Neural cell (in vitro differentiated cells): Measurements from ENCODE around the gene NPHP4. TPM values are rescaled to one million over a fixed set of nuclear protein-coding genes. Genes with fewer than 3 reads are reported as not detected.
"Not testable (repeated sequence)": the region's sequence is repeated elsewhere in the genome, so short reads cannot be mapped to it uniquely, and the experiment has no call there.

Experiments used
- H2AFZ ChIP-seq: fragments of 200-600, 300-800 bp; sonication (generic), shearing (Covaris generic); 2 replicates; pipeline ENCODE4 v1.6.0; 2014; ENCODE audit warnings: low read depth, mild to moderate bottlenecking, antibody characterized with exemption, low read length, moderate library complexity
- H3F3A ChIP-seq: fragments of 200-600 bp; shearing (Covaris generic); 2 replicates; pipeline ENCODE4 v1.6.1; 2016; ENCODE audit warnings: mild to moderate bottlenecking, moderate library complexity, mixed read lengths, antibody characterized with exemption, low read length; ENCODE audit not compliant: insufficient read depth, poor library complexity, severe bottlenecking
- H3K27ac ChIP-seq: fragments of 200-600, 300-800 bp; sonication (generic), shearing (Covaris generic); 2 replicates; pipeline ENCODE4 v1.5.1; 2014; ENCODE audit warnings: mild to moderate bottlenecking, low read length, moderate library complexity
- H3K27me3 ChIP-seq: fragments of 300-800, 200-600 bp; sonication (generic), shearing (Covaris generic); 2 replicates; pipeline ENCODE4 v1.6.0; 2014; ENCODE audit warnings: mild to moderate bottlenecking, low read depth, low read length, moderate library complexity; ENCODE audit not compliant: insufficient read depth
- H3K36me3 ChIP-seq: fragments of 300-800, 200-600 bp; sonication (generic), shearing (Covaris generic); 2 replicates; pipeline ENCODE4 v1.5.1; 2014; ENCODE audit warnings: mild to moderate bottlenecking, antibody characterized with exemption, low read length, moderate library complexity; ENCODE audit not compliant: insufficient read depth
- H3K4me2 ChIP-seq: fragments of 300-800, 200-600 bp; sonication (generic), shearing (Covaris generic); 2 replicates; pipeline ENCODE4 v1.6.0; 2014; ENCODE audit warnings: mild to moderate bottlenecking, low read length
- H3K4me3 ChIP-seq: fragments of 300-800, 200-600 bp; sonication (generic), shearing (Covaris generic); 2 replicates; pipeline ENCODE4 v1.5.1; 2014; ENCODE audit warnings: mild to moderate bottlenecking, low read length, moderate library complexity
- H3K79me2 ChIP-seq: fragments of 200-600 bp; shearing (Covaris generic); replicated peaks from 2 replicates; pipeline ENCODE4 v1.6.0; 2014; ENCODE audit warnings: mild to moderate bottlenecking, low read length, moderate library complexity; ENCODE audit not compliant: insufficient read depth
- H3K9ac ChIP-seq: fragments of 300-800, 200-600 bp; sonication (generic), shearing (Covaris generic); 2 replicates; pipeline ENCODE4 v1.6.1; 2016; ENCODE audit warnings: mild to moderate bottlenecking, low read length, mixed read lengths
- H3K9me2 ChIP-seq: fragments of 200-600 bp; shearing (Covaris generic); 2 replicates; pipeline ENCODE4 v1.6.1; 2016; ENCODE audit warnings: mild to moderate bottlenecking, low read length, mixed read lengths; ENCODE audit not compliant: insufficient read depth
- H3K9me3 ChIP-seq: fragments of 200-600, 300-800 bp; sonication (generic), shearing (Covaris generic); 2 replicates; pipeline ENCODE4 v1.6.1; 2016; ENCODE audit warnings: mild to moderate bottlenecking, mixed run types, low read length, moderate library complexity, mixed read lengths
- H4K20me1 ChIP-seq: fragments of 200-600 bp; shearing (Covaris generic); 2 replicates; pipeline ENCODE4 v1.6.1; 2016; ENCODE audit warnings: mild to moderate bottlenecking, mixed run types; ENCODE audit not compliant: insufficient read depth
- EZH2 ChIP-seq: fragments of 200-600, 300-800 bp; shearing (Covaris generic), sonication (generic); IDR thresholded peaks from 2 replicates; pipeline ENCODE4 v1.6.1; 2014; ENCODE audit warnings: antibody characterized with exemption, low read length, borderline replicate concordance, mild to moderate bottlenecking; ENCODE audit not compliant: insufficient read depth, poor library complexity, severe bottlenecking
- POLR2AphosphoS5 ChIP-seq: IDR thresholded peaks from 2 replicates; pipeline ENCODE4 v1.6.1; 2012
- RAD21 ChIP-seq: fragments of 450-650 bp; conservative IDR thresholded peaks from 2 replicates; pipeline ENCODE4 v1.6.1; 2014; ENCODE audit warnings: antibody characterized with exemption, mild to moderate bottlenecking, moderate library complexity
- REST ChIP-seq: IDR thresholded peaks from 2 replicates; pipeline ENCODE4 v1.6.1; 2012; ENCODE audit warnings: borderline replicate concordance
- SMC3 ChIP-seq: fragments of 450-650 bp; conservative IDR thresholded peaks from 2 replicates; pipeline ENCODE4 v1.6.1; 2014; ENCODE audit warnings: antibody characterized with exemption, mild to moderate bottlenecking, moderate library complexity; ENCODE audit not compliant: poor library complexity
- TAF1 ChIP-seq: IDR thresholded peaks from 2 replicates; pipeline ENCODE4 v1.6.1; 2012; ENCODE audit warnings: low read depth
- polyA plus RNA-seq: library from polyadenylated mRNA; depleted of rRNA; stranded (reverse); fragments of >200 nt; gene quantifications from 2 replicates; pipeline ENCODE4 v1.2.3, GENCODE V29; 2014
- TF ChIP-seq, protein P1 (sequence below): fragments of 450-650 bp; IDR thresholded peaks from 2 replicates; pipeline ENCODE4 v1.5.1; 2014; ENCODE audit warnings: antibody characterized with exemption, mild to moderate bottlenecking, moderate library complexity; ENCODE audit not compliant: poor library complexity, severe bottlenecking

NPHP4 gene
- polyA plus RNA-seq, 1 donor from 2014 or later, result 17.1 TPM

DNA sequence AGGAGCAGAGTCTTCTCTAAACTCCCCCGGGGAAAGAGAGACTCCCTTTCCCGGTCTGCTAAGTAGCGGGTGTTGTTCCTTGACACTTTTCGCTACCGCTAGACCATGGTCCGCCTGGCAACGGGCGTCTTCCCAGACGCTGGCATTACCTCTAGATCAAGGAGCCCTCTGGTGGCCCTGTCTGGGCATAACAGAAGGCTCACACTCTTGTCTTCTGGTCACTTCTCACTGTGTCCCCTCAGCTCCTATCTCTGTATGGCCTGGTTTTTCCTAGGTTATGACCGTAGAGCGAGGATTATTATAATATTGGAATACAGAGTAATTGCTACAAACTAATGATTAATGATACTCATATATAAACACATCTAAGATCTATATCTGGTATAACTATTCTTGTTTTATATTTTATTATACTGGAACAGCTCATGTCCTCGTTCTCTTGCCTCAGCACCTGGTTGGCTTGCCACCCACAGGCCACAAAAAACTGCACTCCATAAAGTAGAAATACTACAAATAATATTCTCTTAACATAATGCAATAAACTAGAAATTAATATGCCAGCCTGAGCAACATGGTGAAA lies 98.4 kb downstream of the NPHP4 start:
- not testable (repeated sequence) for H4K20me1 ChIP-seq, H3K9ac ChIP-seq, H3K36me3 ChIP-seq, H3K4me3 ChIP-seq, H3K27me3 ChIP-seq, H3K9me3 ChIP-seq, H3K79me2 ChIP-seq, H3F3A ChIP-seq, H3K9me2 ChIP-seq, H3K4me2 ChIP-seq, H2AFZ ChIP-seq, H3K27ac ChIP-seq
- TF ChIP-seq, protein P1, sequence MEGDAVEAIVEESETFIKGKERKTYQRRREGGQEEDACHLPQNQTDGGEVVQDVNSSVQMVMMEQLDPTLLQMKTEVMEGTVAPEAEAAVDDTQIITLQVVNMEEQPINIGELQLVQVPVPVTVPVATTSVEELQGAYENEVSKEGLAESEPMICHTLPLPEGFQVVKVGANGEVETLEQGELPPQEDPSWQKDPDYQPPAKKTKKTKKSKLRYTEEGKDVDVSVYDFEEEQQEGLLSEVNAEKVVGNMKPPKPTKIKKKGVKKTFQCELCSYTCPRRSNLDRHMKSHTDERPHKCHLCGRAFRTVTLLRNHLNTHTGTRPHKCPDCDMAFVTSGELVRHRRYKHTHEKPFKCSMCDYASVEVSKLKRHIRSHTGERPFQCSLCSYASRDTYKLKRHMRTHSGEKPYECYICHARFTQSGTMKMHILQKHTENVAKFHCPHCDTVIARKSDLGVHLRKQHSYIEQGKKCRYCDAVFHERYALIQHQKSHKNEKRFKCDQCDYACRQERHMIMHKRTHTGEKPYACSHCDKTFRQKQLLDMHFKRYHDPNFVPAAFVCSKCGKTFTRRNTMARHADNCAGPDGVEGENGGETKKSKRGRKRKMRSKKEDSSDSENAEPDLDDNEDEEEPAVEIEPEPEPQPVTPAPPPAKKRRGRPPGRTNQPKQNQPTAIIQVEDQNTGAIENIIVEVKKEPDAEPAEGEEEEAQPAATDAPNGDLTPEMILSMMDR, result peak; percentile 17

- Histone ChIP-seq H3K27me3 (no peaks in the 10 kb centered on the region), H3K9me3 (no peaks in the 10 kb centered on the region), H3K4me2 (no peak overlapping the region), H3K9ac (no peak overlapping the region), H3K27ac (no peak overlapping the region), H3K4me3 (no peak overlapping the region), H3F3A (no peaks in the 10 kb centered on the region), H2AFZ (no peak overlapping the region), H3K9me2 (no peaks in the 10 kb centered on the region), H3K36me3 (no peaks in the 10 kb centered on the region), H4K20me1 (no peaks in the 10 kb centered on the region), H3K79me2 (no peaks in the 10 kb centered on the region)
- TF ChIP-seq, protein P1, result no peak
- TF ChIP-seq POLR2AphosphoS5, result no peak
- no peak for TF ChIP-seq RAD21
- TF ChIP-seq REST, result no peak
- TF ChIP-seq SMC3, result no peak
- no peak for TF ChIP-seq TAF1
- TF ChIP-seq EZH2, result no peak
Observed at GRCh38 chr1:5892329-5892728, 99.9 kb downstream of the NPHP4 start.
